ENCODE data around the gene SLC41A3. TPM values are rescaled to one million over a fixed set of nuclear protein-coding genes. Genes with fewer than 3 reads are reported as not detected.

SLC41A3 gene
- total RNA-seq, 1 experiment from 2014 or later: 35.5 TPM

DNA sequence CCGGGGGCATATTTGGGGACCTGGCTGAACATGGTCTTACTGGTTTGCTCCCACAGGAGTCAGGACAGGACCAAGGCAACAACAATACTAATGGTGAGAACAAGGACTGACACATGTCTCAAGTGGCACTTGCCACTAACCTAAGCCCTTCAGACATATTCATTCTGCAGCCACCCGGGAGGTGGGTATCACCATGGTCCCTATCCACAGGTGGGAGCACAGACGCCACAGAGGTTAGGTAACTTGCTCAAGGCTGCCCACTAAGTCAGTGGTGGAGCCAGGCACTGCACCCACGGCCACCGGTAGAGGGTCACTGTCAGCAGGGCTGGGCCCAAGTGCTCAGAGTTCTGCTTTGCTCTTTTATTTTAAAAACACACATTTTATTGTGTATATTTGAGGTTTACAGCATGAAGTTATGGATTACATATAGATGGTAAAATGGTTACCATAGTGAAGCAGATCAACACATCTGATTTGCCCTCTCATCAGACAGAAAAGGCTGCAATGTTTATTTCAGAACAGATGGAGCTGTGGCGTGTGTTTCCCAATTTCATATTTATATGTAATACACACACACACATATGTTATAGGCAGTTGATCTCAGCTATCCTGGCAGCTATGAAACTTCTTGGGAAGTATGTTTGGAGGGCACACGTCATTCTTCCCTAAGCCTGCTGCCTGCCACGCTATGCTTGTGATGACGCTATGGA, 30.0 kb upstream of the SLC41A3 start:
- H4K5ac ChIP-seq (ENCODE audit: insufficient read length, low read depth, low read length): no peak overlapping the region

More for the DNA sequence above, 30.0 kb upstream of the SLC41A3 start:
- Histone ChIP-seq H2BK15ac (ENCODE audit: low read depth, low read length) (no peak overlapping the region), H2BK5ac (ENCODE audit: insufficient read length, low read length) (no peak overlapping the region), H4K20me1 (ENCODE audit: control insufficient read depth, insufficient read depth, insufficient read length) (no peaks in the 10 kb centered on the region), H3K56ac (ENCODE audit: insufficient read length, low read depth, low read length) (no peak overlapping the region), H2BK12ac (ENCODE audit: insufficient read length, low read depth, low read length) (no peak overlapping the region), H3K23me2 (ENCODE audit: insufficient read length, low read depth, low read length, poor library complexity, severe bottlenecking) (no peaks in the 10 kb centered on the region), H3K9me3 (ENCODE audit: control insufficient read depth, low read depth, low read length) (no peaks in the 10 kb centered on the region), H3K27me3 (ENCODE audit: insufficient read depth, low read length) (no peaks in the 10 kb centered on the region), H3K27ac (ENCODE audit: insufficient read length, low read depth, low read length) (no peak overlapping the region), H3K79me1 (ENCODE audit: insufficient read depth, low read depth, low read length, poor library complexity, severe bottlenecking) (no peaks in the 10 kb centered on the region), H3K9ac (ENCODE audit: extremely low read depth, insufficient read length, low read length) (no peak overlapping the region), H3K79me2 (ENCODE audit: insufficient read depth, low read length) (no peaks in the 10 kb centered on the region), H2BK120ac (ENCODE audit: low read depth, low read length, poor library complexity, severe bottlenecking) (no peak overlapping the region), H3K23ac (ENCODE audit: insufficient read length, low read depth, low read length) (no peak overlapping the region), H2AFZ (ENCODE audit: low read length) (no peak overlapping the region), H3K14ac (ENCODE audit: insufficient read depth, low read length) (no peak overlapping the region), H2BK20ac (ENCODE audit: low read depth, low read length, poor library complexity, severe bottlenecking) (no peak overlapping the region), H4K8ac (replicated peaks; ENCODE audit: insufficient read length, low read depth, low read length) (no peak overlapping the region), H3K18ac (ENCODE audit: insufficient read length, low read depth, low read length) (no peak overlapping the region), H3K4me1 (ENCODE audit: insufficient read depth, low read length) (no peaks in the 10 kb centered on the region), H2AK5ac (ENCODE audit: insufficient read length, low read length) (no peak overlapping the region), H3K4ac (ENCODE audit: low read depth, low read length) (no peak overlapping the region), H3K4me2 (ENCODE audit: insufficient read depth, insufficient read length, low read length) (no peak overlapping the region), H3T11ph (ENCODE audit: low read length) (no peak overlapping the region), H4K91ac (ENCODE audit: insufficient read length, low read depth, low read length) (no peak overlapping the region)
- WGBS (ENCODE audit: extremely low coverage, insufficient read length, low lambda C conversion rate): no CpG with 5 or more reads among the region's 9 CpGs
- H3K4me1 Mint-ChIP-seq: no peaks in the 10 kb centered on the region
- H3K27ac Mint-ChIP-seq: no peak overlapping the region
- no peaks in the 10 kb centered on the region for H3K9me3 Mint-ChIP-seq
- DNase-seq: peak; percentile 56
- H3K36me3 Mint-ChIP-seq (ENCODE audit: insufficient read depth in 1 of 3, low read depth in 3 of 3): no peaks in the 10 kb centered on the region
- H3K4me3 Mint-ChIP-seq: no peak overlapping the region
- TF ChIP-seq, protein P1, sequence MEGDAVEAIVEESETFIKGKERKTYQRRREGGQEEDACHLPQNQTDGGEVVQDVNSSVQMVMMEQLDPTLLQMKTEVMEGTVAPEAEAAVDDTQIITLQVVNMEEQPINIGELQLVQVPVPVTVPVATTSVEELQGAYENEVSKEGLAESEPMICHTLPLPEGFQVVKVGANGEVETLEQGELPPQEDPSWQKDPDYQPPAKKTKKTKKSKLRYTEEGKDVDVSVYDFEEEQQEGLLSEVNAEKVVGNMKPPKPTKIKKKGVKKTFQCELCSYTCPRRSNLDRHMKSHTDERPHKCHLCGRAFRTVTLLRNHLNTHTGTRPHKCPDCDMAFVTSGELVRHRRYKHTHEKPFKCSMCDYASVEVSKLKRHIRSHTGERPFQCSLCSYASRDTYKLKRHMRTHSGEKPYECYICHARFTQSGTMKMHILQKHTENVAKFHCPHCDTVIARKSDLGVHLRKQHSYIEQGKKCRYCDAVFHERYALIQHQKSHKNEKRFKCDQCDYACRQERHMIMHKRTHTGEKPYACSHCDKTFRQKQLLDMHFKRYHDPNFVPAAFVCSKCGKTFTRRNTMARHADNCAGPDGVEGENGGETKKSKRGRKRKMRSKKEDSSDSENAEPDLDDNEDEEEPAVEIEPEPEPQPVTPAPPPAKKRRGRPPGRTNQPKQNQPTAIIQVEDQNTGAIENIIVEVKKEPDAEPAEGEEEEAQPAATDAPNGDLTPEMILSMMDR (conservative IDR thresholded peaks at IDR 0.05): peak; percentile 65
- peaks cover 3% of the 10 kb centered on the region for H3K27me3 Mint-ChIP-seq (ENCODE audit: low read depth)
